ACHN (cell line): ENCODE results near the gene BRSK2.
"Not testable (repeated sequence)": the region's sequence is repeated elsewhere in the genome, so short reads cannot be mapped to it uniquely, and the experiment has no call there.

ENCODE experiments used
- DNase-seq: peaks from one replicate; pipeline ENCODE4 v3.0.0-alpha.2; 2015
- in situ Hi-C: cut with HindIII; loops from 2 replicates; pipeline ENCODE4 v1.10.0; 2017; ENCODE audit warnings: low sequenced_read_pairs, low pct_ligation_motif_present, low pct_unique_long_range_greater_than_20kb

Gene BRSK2

GRCh38 chr11:1507381-1508140 is 117.8 kb downstream of the BRSK2 start:
- in situ Hi-C loops = no loop called here
- no peak for DNase-seq

GRCh38 chr11:1508491-1508891 is 118.8 kb downstream of the BRSK2 start:
- DNase-seq = no peak
- in situ Hi-C loops = no loop called here

- in situ Hi-C loops = no loop called here
- no peak for DNase-seq
Measured at GRCh38 chr11:1508986-1509385, 119.3 kb downstream of the BRSK2 start.

- DNase-seq = no peak
- in situ Hi-C loops = no loop called here
Measured at GRCh38 chr11:1509626-1510255, 120.0 kb downstream of the BRSK2 start.

- in situ Hi-C loops, DNase-seq: not testable (repeated sequence)
Measured at GRCh38 chr11:1510351-1510750, 120.6 kb downstream of the BRSK2 start.

- in situ Hi-C loops = no loop called here
- no peak for DNase-seq
Measured at GRCh38 chr11:1510928-1511327, 121.2 kb downstream of the BRSK2 start.

- no peak for DNase-seq
- in situ Hi-C loops = no loop called here
Measured at GRCh38 chr11:1511937-1512496, 122.3 kb downstream of the BRSK2 start.
